Upper lobe of right lung (tissue), 1 donor: Measurements from ENCODE around the gene CHMP1B. TPM values are rescaled to one million over a fixed set of nuclear protein-coding genes. Genes with fewer than 3 reads are reported as not detected.
"Not testable (repeated sequence)": the region's sequence is repeated elsewhere in the genome, so short reads cannot be mapped to it uniquely, and the experiment has no call there.

Source experiments
- ATAC-seq: fragments of 200-7000 bp; cut with Tn5 transposase; one replicate; pipeline ENCODE4 v1.9.1; 2020; ENCODE audit warnings: mild to moderate bottlenecking, moderate library complexity
- DNase-seq: peaks from one replicate; pipeline ENCODE4 v3.0.0-alpha.2; 2020
- H3K27ac ChIP-seq: fragments of 200-600 bp; one replicate; pipeline ENCODE4 v1.8.0; 2022
- H3K27me3 ChIP-seq: fragments of 200-600 bp; one replicate; pipeline ENCODE4 v1.8.0; 2022; ENCODE audit warnings: mild to moderate bottlenecking
- H3K36me3 ChIP-seq: fragments of 200-600 bp; one replicate; pipeline ENCODE4 v1.8.0; 2022
- H3K4me1 ChIP-seq: fragments of 200-600 bp; one replicate; pipeline ENCODE4 v1.8.0; 2022
- H3K4me3 ChIP-seq: fragments of 200-600 bp; one replicate; pipeline ENCODE4 v1.8.0; 2022; ENCODE audit warnings: mild to moderate bottlenecking
- H3K9me3 ChIP-seq: fragments of 200-600 bp; one replicate; pipeline ENCODE4 v1.8.0; 2022
- CTCF ChIP-seq: fragments of 200-600 bp; IDR thresholded peaks from one replicate; pipeline ENCODE4 v1.8.0; 2022; ENCODE audit warnings: antibody characterized with exemption
- intact Hi-C: fragments of 100-400 bp; cut with DNase I; formaldehyde crosslinking; loops from one replicate; pipeline ENCODE4 v1.11.0; 2022
- total RNA-seq: library from RNA; stranded (reverse); fragmentation: NEBNext Ultra II Directional; extraction: Animal tissue kit (Norgen Biotek cat#: 25700); gene quantifications from one replicate; pipeline ENCODE4 v1.2.1, GENCODE V29; 2021
- donor health status: DM: no; HTN: yes; CAD: no; lungs with severe emphysema.

Gene CHMP1B
- total RNA-seq, 1 donor from 2014 or later: 42.6 TPM

- no peak for TF ChIP-seq CTCF
- Histone ChIP-seq H3K4me3 (no peak overlapping the region), H3K9me3 (no peaks in the 10 kb centered on the region), H3K27ac (peak overlapping the region; percentile 94), H3K4me1 (peaks cover 21% of the 10 kb centered on the region), H3K36me3 (no peaks in the 10 kb centered on the region), H3K27me3 (no peaks in the 10 kb centered on the region)
- intact Hi-C loops: no loop called here
- ATAC-seq (no peak), DNase-seq (no peak)
These were observed 1.9 kb upstream of the CHMP1B start for GRCh38 chr18:11849279-11849678.

- Histone ChIP-seq H3K9me3 (no peaks in the 10 kb centered on the region), H3K27me3 (no peaks in the 10 kb centered on the region), H3K4me3 (peak overlapping the region; percentile 72), H3K27ac (peak overlapping the region; percentile 94), H3K36me3 (peaks cover under 1% of the 10 kb centered on the region), H3K4me1 (peaks cover 24% of the 10 kb centered on the region)
- intact Hi-C loops: no loop called here
- TF ChIP-seq CTCF: no peak
- ATAC-seq (peak; percentile 64), DNase-seq (peak; percentile 80)
These were observed 1.2 kb upstream of the CHMP1B start for GRCh38 chr18:11849841-11850634.

- peak; percentile 20 for ATAC-seq
- H3K9me3 ChIP-seq: no peaks in the 10 kb centered on the region
- intact Hi-C loops: no loop called here
These were observed 430 bp upstream of the CHMP1B start for GRCh38 chr18:11850821-11851145.

GRCh38 chr18:11851806-11852337, 659 bp downstream of the CHMP1B start:
- no peak for TF ChIP-seq CTCF
- H3K27ac ChIP-seq: peak overlapping the region; percentile 94
- no peaks in the 10 kb centered on the region for H3K9me3 ChIP-seq
- H3K4me1 ChIP-seq: peaks cover 24% of the 10 kb centered on the region
- DNase-seq (peak; percentile 75), ATAC-seq (peak; percentile 58)
- intact Hi-C loops: no loop called here
- H3K4me3 ChIP-seq: peak overlapping the region; percentile 72
- peaks cover 6% of the 10 kb centered on the region for H3K36me3 ChIP-seq
- no peaks in the 10 kb centered on the region for H3K27me3 ChIP-seq

More at GRCh38 chr18:11850821-11851145, 430 bp upstream of the CHMP1B start:
- Histone ChIP-seq H3K27ac (peak overlapping the region; percentile 94), H3K27me3 (no peaks in the 10 kb centered on the region), H3K4me1 (peaks cover 24% of the 10 kb centered on the region), H3K4me3 (peak overlapping the region; percentile 72), H3K36me3 (peaks cover 6% of the 10 kb centered on the region)
- no peak for DNase-seq
- TF ChIP-seq CTCF: no peak

GRCh38 chr18:11854554-11854953, 3.3 kb downstream of the CHMP1B start:
- intact Hi-C loops, H3K9me3 ChIP-seq, H3K4me3 ChIP-seq, H3K27me3 ChIP-seq, ATAC-seq, DNase-seq, H3K27ac ChIP-seq, H3K36me3 ChIP-seq: not testable (repeated sequence)
- H3K4me1 ChIP-seq: peaks cover 24% of the 10 kb centered on the region

GRCh38 chr18:11857177-11857887, 6.1 kb downstream of the CHMP1B start:
- Histone ChIP-seq H3K27me3 (no peaks in the 10 kb centered on the region), H3K4me3 (no peak overlapping the region), H3K9me3 (no peaks in the 10 kb centered on the region), H3K4me1 (peaks cover 21% of the 10 kb centered on the region), H3K36me3 (peaks cover 6% of the 10 kb centered on the region), H3K27ac (peak overlapping the region; percentile 9)
- no peak for DNase-seq
- intact Hi-C loops: no loop called here
- no peak for TF ChIP-seq CTCF
- peak; percentile 63 for ATAC-seq
